Stimulated activated CD4-positive, alpha-beta T cell treated with anti-CD3 and anti-CD28 coated beads, Interleukin-1b, Interleukin-23, amount 100 ng/mL, for 1 hour (primary cell): Measurements from ENCODE around the gene SLC8A2.

Source experiments
- DNase-seq, 2 donors: peaks; one replicate each; pipeline ENCODE4 v3.0.0-alpha.2; 2020; ENCODE audit warnings: low read depth in 2 of 2

Gene SLC8A2

GRCh38 chr19:47505506-47505905, 33.8 kb upstream of the SLC8A2 start:
- no peak for DNase-seq

DNA sequence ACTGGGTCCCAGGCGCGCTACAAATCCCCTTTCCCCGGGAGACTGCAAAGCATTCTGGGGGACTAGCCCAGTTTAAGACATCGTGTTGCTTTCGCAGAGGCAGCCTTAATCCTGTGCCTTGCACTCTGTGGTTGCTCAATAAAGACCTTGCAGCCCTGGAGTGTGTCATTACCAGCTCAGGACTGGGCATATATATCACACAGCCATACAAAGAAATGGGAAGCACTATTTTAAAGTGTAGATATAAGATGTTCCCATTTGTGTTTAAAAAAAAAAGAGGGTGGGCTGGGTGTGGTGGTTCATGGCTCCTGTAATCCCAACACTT, 32.1 kb upstream of the SLC8A2 start:
- no peak for DNase-seq

DNA sequence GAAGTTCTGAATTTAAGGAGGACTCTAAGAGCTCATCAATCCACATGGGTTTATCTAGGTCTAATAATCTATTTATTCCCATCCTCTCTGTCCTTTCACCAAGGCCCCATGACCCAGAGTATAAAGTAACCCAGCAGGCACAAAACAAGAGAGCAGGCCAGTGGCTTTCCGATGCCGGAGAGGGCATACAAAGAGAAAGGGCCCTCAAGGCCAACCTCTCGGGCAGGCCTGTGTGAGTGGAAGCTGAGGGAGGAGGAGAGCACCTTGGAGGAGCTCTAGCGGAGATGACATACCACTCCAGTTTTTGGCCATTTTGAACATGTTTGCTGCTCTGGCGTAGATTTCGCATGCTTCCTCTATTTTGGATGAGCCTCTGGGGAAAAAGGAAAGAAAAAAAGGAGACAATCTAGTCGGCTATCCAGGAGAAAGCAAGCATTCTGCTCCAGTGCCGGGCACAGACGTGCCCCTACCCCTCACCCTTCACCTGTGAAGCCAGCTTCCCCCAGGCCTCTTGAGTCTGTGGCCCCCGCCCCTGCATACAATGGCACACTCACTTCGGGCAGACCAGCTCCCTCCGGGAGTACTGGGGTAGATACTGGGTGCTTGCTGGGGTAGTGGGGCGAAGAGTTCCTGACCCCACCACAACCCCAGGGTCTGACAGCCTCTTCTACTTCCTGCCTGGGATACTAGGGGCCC, 31.6 kb upstream of the SLC8A2 start:
- DNase-seq: no peak

DNA sequence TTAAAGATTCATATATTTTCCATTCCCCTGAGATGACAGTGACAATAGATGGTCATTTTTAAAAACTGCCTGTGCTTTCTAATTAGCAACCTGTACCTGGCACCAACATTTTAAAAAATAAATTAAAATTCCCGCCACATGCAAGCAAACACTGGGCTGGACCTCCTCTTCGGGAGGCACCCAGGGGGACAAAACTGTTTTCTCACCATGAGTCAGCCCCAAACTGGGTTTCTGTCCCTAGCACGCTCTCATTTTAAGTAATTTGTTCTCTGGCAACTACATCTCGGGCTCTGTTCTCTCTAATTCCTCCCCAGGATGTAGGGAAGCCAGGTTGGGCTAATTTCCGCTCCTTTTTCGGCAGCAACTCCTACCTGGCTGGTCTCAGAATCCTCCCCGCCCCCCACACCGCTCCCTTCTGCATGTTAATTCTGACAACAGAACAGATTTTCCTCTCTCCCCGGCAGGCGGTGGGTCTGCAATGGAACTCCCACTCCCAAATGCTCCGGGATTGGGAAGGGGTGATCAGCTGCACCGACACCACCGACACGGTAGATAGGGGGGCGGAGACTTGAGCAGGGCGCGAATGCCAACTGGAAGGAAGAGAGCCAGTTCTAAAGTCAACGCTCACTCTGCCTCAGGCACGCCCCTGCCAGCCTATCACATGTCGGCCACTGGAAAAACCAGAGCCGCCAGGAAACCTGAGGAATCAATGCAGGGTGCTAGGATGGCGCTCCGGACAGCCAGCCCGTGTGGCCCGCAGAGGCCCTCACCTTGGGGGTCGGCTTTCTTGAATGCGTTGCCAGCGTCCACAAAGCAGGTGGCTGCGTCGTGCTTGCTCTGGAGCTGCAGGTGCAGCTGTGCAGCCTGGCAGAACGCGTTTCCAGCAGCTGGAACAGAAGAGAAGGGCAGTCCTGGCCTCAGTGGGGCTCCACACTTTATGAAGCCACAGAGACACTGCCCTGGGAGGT, 28.5 kb upstream of the SLC8A2 start:
- DNase-seq: no peak

DNA sequence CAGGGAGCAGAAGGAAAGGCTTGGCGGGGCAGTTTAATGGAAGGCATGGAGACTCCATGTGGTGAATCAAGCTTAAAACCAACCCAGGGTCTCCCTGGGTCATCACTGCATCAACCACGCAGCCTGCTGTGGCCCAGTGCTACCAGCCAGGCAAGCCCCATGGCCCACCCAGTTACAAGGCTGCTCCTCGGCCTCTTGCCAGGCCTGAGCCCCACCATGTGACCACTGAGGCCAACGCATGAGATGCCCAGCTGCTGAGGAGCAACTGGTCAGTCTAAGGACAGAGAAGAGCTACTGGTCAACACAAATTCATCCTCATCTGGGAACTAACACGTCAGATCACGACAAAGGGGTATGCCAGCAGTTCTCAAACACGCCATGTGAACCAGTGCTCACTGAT, 27.7 kb upstream of the SLC8A2 start:
- no peak for DNase-seq

- DNase-seq: no peak
Observed at GRCh38 chr19:47498561-47498960, 26.9 kb upstream of the SLC8A2 start.

DNA sequence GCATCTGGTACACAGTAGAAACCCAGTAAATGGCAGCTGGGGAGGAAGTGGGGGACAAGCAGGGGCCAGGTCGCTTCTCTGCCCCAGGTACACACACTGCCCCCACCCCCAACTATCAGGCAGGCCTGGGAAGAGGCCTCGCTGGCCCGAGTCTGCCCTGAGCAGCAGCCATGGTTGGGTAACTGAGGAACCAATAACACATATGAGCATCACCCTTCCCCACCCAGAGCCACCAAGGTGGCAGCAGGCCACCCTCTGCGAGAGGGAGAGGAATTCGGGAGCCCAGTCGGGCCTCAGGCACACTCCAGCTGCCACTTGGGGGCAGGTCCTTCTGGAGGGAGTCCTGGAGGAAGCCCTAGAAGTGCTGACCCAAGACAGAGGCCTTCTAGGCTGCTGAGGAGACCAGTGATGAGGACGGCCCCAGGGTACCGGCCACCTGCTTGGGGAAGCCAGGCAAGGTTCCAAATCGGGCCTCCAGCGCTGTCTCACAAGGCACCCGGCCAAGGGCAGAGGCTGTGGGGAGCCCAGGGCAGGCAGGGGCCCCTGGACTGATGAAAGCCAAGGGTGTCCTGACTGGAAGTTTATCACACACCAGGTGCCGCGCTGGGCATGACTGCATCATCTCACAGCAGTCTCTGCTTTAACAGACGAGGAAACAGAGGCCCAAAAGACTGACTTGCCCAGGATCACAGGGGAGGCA, 26.3 kb upstream of the SLC8A2 start:
- no peak for DNase-seq

DNA sequence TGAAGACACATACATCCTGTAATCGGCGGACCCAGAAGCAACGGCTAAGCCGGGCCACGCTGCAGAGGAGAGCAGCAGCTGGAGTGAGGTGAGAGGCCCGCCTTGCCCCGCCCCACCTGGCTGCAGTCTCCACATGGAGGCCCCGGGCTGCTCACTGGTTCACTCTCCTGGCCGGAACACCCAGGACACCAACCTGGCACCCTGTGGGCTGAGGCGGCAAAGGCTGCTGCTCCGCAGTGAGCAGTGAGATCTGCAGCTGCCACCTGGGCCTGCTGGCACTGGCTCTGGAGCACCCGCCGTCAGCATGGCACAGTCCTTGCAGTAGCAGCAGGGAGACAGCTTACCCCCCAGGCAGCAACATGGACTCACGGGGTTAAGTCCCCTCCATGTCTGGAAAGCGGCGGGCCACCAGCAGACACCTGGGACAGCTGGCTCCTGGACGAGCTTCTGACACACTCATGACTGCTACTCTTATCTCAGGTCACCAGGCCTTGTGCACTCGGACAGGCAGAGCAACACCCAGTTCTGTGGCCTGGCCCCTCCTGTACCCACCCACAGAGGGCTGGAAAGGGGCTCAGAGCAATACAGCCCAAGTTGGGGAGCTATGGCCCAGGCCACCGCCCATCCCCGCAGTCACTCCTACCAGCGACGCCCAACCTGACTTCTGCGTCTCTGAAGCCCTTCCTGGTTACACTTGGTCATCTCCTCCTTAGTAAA, 25.5 kb upstream of the SLC8A2 start:
- no peak for DNase-seq

DNA sequence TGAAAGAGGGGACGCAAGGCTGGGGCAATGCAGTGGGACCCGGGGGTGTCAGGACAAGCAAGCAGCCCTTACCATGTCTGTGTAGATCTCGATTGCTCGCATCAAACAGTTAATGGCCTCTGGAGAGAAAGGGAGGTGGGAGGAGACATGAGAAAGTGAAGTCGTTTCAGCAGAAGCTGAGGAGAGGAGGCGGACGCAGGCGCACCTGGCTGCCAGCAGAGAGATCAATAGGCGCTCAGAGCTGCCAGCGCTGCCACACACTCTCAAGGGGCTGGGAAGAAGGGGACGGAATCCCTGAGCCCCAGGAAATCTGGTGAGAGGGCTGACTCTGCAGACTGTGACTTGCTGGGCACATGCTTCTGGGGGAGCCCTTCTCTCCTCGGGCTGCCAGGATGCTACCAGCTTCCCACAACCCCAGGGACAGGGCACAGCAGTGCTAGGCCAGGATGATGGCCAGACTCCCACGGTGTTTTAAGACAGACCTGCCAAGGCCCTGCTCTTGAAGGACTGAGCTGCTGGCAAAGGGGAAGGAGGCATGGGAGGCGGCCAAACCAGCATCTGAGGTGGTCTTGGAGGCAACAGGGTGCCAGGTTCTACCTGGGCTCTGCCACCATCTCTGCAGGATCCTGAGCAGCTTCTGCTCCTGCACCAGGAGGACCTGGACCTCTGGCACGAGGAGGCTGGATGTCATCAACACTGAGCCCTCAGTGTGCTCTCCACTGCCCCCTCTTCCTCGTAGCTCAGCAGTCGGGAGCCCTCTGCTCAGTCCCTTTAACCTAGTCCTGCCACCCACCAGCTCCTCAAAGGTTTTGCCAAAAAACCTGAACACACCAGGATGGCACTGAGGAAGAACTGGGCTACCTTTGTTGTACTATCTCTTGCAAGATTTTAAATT, 24.0 kb upstream of the SLC8A2 start:
- no peak for DNase-seq

DNA sequence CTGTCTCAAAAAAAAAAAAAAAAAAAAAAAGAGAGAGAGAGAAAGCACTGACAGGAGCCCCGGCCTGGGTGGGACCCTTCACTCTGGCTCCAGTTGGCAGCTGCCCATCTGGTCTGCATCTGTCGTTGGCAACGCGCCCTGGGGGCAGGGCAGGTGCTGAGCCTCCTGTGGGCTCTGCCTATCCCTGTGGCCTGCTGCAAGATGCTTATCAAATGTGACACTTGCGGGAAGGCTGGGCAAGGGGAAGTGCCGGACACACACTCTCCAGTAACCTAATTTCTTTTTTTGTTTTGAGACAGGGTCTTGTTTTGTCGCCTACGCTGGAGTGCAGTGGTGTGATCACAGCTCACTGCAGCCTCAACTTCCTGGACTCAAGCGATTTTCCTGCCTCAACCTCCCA, 23.0 kb upstream of the SLC8A2 start:
- no peak for DNase-seq

DNA sequence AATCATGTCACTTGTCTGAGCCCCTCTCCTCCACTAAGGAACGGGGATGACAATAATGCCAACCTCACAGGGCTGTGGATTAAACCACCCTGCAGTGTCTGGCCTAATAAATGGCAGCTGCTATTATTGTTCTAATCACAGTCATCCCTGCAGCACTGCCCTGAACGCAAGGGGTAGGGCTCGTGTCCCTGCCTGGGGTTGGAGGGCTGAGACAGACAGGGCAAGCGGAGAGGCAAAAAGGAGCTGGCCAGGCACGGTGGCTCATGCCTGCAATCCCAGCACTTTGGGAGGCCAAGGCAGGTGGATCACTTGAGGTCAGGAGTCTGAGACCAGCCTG, 22.5 kb upstream of the SLC8A2 start:
- no peak for DNase-seq

DNA sequence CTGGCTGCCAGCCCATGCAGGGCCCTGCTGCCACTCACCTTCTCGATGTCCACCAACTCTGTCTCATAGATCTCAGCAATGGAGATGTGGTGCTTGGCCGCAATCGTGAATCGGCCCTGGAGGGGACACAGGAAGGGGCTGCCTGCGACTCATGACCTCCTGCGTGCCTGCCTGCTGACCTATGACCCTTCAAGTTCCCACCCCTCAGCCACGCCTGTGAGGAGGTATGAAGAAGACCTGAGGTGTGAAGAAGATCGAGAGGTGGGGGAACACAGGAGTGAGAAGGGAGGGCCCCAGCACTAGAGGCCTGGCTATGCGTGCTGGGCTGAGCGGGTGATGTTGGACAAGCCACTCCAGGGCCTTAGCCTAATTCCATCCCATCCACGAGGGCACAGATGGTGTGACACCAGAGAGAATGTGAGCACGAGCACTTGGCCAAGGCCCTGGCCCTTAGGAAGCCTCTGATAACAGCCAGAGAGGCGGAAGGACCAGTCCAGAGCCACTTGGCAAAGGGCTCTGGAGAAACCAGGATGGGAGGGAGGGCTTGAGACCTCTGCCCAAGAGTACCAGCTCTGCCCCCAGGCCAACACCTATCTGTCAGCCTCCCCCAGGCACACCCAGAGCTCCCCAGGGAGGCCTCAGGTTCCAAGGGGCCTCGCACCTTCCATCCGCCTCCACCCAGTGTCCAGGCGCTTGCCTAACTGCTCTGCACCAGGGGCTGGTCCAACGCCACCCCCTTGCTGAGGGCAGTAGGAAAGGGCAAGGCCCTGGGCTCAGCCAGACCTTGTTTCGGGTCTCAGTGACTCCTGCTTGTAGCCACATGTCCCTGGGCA, 21.9 kb upstream of the SLC8A2 start:
- DNase-seq: no peak

GRCh38 chr19:47492571-47493377, 21.1 kb upstream of the SLC8A2 start:
- DNase-seq: no peak

GRCh38 chr19:47492137-47492533, 20.4 kb upstream of the SLC8A2 start:
- DNase-seq: no peak

DNA sequence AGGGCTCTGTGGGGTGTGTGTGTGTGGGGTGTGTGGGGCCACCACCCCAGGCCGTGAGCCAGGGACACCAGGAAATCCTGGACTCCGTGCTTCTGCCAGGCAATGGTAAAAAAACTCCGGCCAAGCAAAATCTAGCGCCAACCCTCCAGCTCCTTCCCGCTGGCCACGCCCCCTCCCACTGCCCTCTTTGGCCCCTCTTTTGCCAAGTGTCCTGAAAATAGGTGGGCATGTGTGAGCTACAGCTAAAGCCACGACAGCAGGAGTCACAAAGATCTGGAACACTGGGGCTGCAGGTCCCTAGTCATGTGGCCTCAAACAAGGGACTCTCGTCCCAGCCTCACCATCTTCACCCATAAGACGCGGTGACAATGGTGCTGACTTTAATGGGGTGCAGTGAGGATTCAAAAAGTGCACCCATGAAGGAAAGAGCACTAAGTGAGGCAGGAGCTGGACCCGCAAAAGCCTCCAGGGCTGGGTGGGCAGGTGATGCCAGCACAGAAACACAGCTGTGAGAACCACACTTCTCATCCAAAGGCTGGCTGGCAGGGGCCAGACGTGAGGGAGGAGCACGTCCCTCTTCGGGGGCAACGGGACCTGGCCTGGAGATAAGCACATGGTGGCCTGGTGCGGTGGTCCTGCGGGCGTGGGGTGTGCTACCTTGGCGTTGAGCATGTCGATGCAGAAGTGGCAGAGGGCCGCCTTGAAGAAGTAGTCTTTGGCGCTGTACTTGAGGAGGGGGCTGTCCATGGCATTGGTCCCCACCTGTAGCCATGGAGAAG, 19.9 kb upstream of the SLC8A2 start:
- DNase-seq: no peak

DNA sequence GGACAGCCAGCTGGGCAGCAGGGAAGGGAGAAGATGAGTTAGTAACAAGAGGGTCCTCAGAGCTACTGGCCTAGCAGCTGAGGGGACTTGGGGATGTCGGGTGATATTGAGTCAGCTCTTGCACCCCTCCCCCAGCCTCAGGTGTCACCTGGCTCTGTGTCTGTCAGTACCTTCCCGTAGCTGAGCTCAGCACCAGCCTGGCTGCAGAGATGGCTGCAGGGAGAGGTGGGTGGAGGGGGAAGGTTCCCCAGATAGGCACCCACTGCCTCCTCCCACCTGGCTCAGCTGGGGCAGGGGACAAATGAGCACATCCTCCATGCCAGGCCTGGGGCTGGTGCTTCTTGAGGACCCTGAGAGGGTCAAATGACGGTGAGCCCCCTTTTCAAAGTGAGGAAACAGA, 19.2 kb upstream of the SLC8A2 start:
- no peak for DNase-seq

DNA sequence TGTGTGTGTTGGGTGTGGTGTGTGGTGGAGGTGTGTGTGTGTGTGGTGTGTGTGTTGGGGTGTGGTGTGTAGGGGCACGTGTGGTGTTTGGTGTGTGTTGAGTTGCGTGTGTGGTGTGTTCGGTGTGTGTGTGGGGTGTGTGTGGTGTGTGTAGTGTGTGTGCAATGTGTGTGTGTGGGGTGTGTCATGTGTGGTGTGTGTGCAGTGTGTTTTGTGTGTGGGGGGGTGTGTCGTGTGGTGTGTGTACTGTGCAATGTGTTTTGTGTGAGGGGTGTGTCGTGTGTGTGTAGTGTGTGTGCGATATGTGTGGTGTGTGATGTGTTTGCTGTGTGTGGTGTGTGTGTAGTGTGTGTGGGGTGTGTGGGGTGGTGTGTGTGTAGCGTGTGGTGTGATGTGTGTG, 18.3 kb upstream of the SLC8A2 start:
- no peak for DNase-seq

- no peak for DNase-seq
Observed at GRCh38 chr19:47489072-47489914, 17.6 kb upstream of the SLC8A2 start.
